Liver (tissue), 3 donors: Measurements from ENCODE around the gene ATE1.

ENCODE experiments used
- CTCF ChIP-seq: fragments of 150-350 bp; IDR thresholded peaks from 2 replicates; pipeline ENCODE4 v1.5.1; 2017; ENCODE audit warnings: improper control_type of control experiment, low read depth, low read length; ENCODE audit not compliant: missing input control
- JUND ChIP-seq, 2 donors: IDR thresholded peaks; 2 replicates each; pipeline ENCODE4 v1.6.1; 2016; ENCODE audit warnings: antibody characterized with exemption in 2 of 2
- MAX ChIP-seq: IDR thresholded peaks from 2 replicates; pipeline ENCODE4 v1.6.1; 2016; ENCODE audit warnings: antibody characterized with exemption
- RAD21 ChIP-seq, 2 donors: IDR thresholded peaks; 2 replicates each; pipeline ENCODE4 v1.6.1; 2016; ENCODE audit warnings: antibody characterized with exemption in 2 of 2, mild to moderate bottlenecking in 2 of 2
- REST ChIP-seq: IDR thresholded peaks from 2 replicates; pipeline ENCODE4 v1.6.1; 2016; ENCODE audit warnings: antibody characterized with exemption, mild to moderate bottlenecking
- RXRA ChIP-seq, 2 donors: IDR thresholded peaks; 2 replicates each; pipeline ENCODE4 v1.6.1; 2017 to 2018; ENCODE audit warnings: antibody characterized with exemption in 2 of 2, mild to moderate bottlenecking in 1 of 2
- SP1 ChIP-seq: IDR thresholded peaks from 2 replicates; pipeline ENCODE4 v1.6.1; 2018; ENCODE audit warnings: antibody characterized with exemption, mild to moderate bottlenecking
- TAF1 ChIP-seq: conservative IDR thresholded peaks from 2 replicates; pipeline ENCODE4 v1.6.1; 2016; ENCODE audit warnings: antibody characterized with exemption, mild to moderate bottlenecking
- YY1 ChIP-seq: IDR thresholded peaks from 2 replicates; pipeline ENCODE4 v1.6.1; 2016; ENCODE audit warnings: antibody characterized with exemption, mild to moderate bottlenecking
- ZBTB33 ChIP-seq: IDR thresholded peaks from 2 replicates; pipeline ENCODE4 v1.6.1; 2016; ENCODE audit warnings: antibody characterized with exemption
- TF ChIP-seq, protein P1 (sequence below): IDR thresholded peaks from 2 replicates; pipeline ENCODE4 v1.6.1; 2016; ENCODE audit warnings: antibody characterized with exemption
- donor health status: healthy.
- donor health status: healthy.

DNA sequence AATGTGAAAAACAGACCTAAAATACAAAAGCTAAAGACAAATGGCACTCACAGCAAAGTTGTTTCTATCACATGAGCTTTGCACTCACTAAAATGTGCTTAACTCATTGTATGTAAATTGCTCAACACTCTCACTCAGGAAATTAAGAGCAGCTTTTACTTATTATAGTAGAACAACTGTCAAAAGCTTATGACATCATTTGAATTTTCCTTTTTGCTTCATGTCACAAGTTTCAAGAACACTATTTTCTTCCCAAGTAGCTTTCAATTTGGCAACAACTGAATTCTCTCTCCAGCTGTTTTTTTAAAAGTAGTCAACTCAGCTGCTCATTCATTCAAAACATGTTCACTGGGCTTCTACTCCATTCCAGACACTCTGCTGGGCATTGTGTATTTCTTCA, 46.9 kb downstream of the ATE1 start:
- TF ChIP-seq CTCF, result no peak
- TF ChIP-seq ZBTB33, result no peak
- TF ChIP-seq REST, result no peak
- TF ChIP-seq MAX, result no peak
- TF ChIP-seq TAF1, result no peak
- no peak for TF ChIP-seq YY1
- TF ChIP-seq JUND (IDR thresholded peaks at IDR 0.05), result no peak
- TF ChIP-seq, protein P1, sequence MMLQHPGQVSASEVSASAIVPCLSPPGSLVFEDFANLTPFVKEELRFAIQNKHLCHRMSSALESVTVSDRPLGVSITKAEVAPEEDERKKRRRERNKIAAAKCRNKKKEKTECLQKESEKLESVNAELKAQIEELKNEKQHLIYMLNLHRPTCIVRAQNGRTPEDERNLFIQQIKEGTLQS, result no peak
- no peak for TF ChIP-seq RAD21 (IDR thresholded peaks at IDR 0.05)
- TF ChIP-seq RXRA (IDR thresholded peaks at IDR 0.05), result no peak
- no peak for TF ChIP-seq SP1
